Suppressor macrophage (primary cell): ENCODE results near the gene MACROD1.
A peak's percentile ranks its signal among the peaks of the same experiment; 100 is the strongest.

Experiments used
- DNase-seq, 4 experiments: peaks; one replicate each; pipeline ENCODE4 v3.0.0-alpha.2; 2020 to 2022
- total RNA-seq, 17 experiments: gene quantifications; one replicate each; lab custom pipeline; 2026; ENCODE audit warnings: mixed read lengths in 6 of 17, inconsistent platforms in 3 of 17; lab: John Stamatoyannopoulos, UW

MACROD1 gene
- 0.85 to 4.0 (median 1.5) reads per million in 17 experiments for total RNA-seq

DNA sequence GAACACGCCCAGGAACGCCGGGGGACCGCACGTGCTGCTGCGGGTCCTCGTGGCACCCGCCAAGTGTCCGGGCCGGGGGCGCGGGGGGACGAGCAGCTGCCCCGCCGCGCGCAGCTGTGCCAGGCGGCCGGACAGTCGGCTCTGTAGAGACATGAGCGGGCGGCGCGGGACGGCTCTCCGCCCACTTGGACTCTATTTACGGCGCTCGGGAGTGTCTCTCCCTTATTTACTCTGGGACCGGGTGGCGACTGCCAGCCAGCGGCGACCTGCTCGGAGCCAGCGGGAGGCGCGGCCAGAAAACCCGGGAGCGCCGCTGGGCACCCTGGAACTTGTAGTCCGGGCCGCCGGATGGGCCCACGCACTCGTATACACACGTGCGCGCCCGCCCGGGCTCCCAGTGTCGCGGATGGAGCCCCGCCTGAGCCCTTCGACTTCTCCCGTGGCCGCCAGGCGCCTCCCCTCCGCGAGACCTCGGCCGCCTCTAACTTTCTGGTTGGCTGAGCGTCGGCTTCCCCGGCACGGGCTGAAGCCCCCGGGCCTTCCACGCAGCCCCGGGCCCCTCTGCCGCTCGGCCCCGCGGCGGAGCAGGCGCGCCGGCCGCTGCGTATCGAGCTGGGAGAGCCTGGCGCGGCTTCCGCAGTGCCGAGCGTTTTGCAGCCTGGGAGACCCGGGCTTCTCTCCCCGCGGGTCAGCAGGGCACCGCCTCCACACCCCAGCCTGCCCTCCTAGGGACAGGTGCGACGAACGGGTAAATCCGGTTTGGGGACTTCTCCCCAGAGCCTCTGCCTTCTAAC is at the start of gene MACROD1:
Gene MACROD1, minus strand, starts transcription at position 272 of the 794 bp plus-strand sequence. Its CDS starts 119 bp downstream, at position 153.
- peak; percentile 86 to 95 (median 90) for DNase-seq

GRCh38 chr11:64211181-64211872 is 45.4 kb upstream of the MACROD1 start:
- no peak for DNase-seq

GRCh38 chr11:64210301-64211020 is 44.5 kb upstream of the MACROD1 start:
- DNase-seq, result no peak

- peak in 1 of 4 experiments; percentile 40 for DNase-seq
Observed at GRCh38 chr11:64209563-64209843, 43.6 kb upstream of the MACROD1 start.

DNA sequence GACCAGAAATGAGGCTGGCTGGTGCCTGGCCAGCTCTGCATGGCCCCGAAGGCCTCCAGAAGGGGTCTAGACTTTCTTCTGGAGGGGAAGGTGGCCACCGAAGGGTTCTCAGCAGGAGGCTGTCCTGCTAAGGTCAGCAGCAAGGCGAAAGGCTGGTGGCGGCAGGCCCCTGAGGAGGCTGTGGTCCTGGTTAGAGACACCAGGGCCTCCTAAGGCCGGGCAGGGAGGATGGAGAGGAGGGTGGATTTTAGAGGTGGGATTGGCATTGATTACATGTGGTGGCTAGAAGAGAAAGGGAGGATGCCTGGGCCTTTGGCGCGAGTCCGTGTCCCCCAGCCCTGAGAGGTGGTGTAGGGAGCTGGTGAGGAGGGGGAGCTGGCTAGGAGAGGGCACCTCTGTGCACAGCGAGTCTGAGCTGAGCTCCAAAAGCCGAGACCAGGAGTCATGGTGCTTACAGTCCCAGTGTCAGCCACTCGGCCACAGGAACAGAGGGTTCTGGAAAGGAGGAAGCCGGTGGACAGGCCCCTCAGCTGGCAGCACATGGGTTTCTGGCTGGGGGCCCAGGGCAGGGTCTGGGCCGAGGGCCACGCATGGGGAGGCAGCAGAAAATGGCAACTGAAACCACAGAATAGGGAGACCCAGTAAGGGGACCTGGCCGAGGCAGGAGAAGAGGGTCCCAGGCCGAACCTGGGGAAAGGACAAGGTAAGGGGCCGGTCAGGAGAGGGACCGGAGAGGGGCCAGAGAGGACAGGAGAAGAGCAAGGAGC is 43.1 kb upstream of the MACROD1 start:
- peak in 2 of 4 experiments; percentile 33 to 46 for DNase-seq

GRCh38 chr11:64208086-64208795 is 42.3 kb upstream of the MACROD1 start:
- peak in 1 of 4 experiments; percentile 30 for DNase-seq

DNA sequence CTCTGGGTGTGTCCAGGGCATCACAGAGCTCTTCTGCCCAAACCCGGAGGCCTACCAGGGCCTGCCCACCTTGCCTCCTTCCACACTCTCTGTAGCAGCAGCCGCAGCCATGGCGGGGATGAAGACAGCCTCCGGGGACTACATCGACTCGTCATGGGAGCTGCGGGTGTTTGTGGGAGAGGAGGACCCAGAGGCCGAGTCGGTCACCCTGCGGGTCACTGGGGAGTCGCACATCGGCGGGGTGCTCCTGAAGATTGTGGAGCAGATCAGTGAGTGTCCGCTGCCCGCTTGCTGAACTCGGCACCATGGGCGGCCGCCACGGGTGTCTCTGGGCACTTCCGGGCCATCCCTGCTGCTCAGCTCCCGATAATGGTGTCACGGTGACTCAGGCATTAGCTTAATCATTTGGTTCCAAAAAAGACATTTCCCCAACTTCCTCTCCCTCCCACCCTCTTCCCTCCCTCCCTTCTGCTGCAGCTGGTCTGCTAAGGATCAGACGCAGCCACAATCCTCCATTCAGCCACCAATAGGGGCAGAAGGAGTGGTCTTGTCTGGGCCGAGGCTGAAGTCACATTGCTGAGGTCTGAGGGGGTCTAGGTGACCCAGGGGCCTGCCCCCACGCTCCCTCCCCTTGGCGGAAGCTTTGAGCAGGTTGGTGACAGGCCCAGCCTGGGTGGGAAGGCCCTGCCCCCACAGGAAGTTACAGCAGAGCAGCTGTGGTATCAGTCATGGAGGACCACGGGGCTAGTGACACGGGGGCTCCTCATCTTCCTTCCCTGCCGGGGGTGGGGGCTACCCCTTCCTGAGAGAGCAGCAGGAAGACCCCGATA is 41.6 kb upstream of the MACROD1 start:
- peak; percentile 86 to 95 (median 91) for DNase-seq

DNA sequence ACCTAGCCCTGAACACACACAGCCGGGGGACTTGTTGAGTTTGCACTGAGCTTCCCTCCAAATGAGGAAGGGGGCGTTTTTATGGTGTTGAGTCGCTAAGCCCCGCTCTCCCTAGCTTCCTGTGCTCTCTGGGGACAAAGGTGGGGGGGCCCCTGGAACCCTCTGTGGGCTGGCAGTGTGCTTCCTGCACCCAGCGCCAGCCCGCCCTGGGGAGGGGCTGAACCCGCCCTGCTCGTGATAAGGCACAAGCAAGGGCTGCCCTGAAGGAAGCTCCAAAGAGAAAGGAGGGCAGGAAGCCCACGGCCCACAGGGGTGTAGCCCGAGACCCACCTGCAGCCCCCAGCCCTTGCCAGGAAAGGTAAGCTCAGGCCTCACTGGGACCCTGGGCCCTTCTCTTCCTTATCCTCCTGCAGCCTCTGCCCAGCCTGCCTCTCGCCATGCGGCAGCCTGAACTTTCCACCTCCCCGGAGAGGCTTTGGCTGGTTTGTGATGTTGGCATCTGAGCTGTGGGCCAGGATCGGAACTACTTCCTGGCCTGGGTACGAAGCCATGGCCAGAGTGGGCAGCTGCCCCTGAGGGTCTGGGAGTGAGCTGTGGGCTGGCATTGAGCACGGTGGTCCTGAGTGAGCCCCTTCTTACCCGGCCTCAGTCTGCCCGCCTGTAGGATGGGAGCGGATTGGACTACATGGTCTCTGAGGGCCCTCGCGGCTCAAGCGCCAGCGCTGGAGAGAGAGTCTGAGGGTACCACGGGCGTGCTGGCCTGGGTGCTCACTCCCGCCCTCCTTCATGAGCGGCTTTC is 40.7 kb upstream of the MACROD1 start, which contains the start of gene FERMT3:
Gene FERMT3, plus strand, starts transcription at position 265 of the 799 bp plus-strand sequence. CDS start 644 bp downstream, outside the sequence.
- peak; percentile 89 to 95 (median 95) for DNase-seq

- peak; percentile 92 to 96 (median 94) for DNase-seq
Observed at GRCh38 chr11:64204464-64204989, 38.6 kb upstream of the MACROD1 start.

DNA sequence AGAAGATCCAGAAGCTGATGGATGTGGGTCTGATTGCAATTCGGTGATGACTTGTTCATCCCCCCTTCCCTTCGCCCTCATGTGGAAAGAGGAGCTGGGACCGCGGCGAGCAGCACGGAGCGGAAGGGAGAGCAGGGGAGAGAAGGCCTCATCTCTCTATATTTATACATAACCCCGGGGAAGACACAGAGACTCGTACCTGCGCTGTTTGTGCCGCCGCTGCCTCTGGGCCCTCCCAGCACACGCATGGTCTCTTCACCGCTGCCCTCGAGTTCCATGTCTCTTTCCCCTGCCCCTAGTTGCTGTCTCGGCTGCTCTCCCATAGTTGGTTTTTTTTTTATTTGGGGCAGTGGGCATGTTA is 38.1 kb upstream of the MACROD1 start:
- DNase-seq, result no peak

DNA sequence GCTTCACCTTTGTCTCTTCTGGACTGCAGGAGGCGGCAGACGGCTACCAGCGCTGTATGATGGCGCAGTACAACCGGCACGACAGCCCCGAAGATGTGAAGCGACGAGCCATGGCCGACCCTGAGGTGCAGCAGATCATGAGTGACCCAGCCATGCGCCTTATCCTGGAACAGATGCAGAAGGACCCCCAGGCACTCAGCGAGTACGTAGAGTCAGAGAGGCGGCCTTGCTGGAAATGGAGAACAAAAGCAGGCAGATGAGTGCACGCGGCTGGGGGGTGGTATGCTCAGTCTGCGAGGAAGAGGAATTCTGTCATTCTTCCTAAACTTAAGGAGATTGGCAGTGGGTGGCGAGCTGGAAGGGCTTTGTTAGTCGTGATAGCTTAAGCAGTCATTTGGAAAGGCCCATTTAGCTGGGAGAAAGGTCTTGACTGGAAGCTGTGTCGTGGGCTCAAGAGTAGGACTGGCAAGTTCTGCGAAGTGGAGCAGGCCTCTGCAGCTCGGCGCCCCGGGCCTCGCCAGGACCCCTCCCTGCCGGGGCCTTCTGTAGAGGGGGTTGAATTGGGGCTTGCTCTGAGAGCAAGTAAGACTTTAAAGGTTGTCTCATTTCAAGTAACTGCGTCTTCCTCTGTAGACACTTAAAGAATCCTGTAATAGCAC is 37.6 kb upstream of the MACROD1 start:
- no peak for DNase-seq

DNA sequence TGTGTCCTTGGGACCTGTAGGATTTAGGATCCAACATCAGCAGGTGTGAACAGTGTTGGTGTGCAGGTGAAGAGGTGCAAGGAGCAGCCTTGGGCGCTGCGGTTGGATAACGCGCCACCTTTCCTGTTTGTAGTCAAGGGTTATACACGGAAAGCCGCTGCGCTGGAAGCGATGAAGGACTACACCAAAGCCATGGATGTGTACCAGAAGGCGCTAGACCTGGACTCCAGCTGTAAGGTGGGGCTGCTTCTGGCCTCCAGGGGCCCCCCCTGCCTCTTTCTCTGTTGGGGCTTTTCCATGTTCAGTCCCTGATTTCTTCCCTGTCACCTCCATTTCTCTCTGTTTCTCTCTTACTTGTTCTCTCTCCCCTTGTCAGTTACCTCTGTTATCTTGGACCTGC is 37.1 kb upstream of the MACROD1 start:
- DNase-seq, result no peak

DNA sequence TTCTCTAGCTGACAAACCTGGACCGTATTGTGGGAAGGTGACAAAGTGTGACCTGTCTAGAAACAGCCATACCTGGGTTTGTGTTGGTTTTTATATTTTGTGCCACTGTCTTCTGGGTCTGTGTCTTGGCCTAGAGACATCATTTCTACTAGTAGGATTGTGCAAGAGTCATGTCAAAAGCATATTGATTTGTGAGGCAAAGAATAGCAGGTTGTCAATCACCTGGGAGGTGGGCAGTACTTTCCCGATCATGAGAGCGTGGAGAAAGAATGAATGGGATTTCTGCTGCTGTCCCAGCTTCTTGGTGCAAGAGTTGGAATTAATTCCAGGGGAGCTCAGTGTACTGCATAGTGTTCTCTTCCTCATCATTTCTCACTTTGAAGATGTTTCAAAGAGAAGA is 35.6 kb upstream of the MACROD1 start:
- no peak for DNase-seq

DNA sequence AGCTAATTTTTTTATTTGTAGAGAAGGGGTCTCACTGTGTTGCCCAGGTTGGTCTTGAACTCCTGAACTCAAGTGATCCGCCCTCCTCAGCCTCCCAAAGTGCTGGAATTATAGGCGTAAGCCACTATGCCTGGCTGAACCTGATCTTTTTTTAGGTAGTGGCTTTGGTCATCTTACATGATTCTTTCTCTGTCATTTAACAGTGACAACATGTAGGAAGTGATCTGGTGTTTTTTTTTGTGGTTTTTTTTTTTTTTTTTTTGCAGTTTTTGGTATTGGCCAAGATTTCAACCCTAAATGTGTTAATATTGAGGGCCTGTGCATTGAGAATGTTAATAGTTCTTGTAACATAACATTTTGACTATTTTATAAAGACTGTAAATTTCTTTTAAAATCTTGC is 32.6 kb upstream of the MACROD1 start:
- DNase-seq, result peak in 3 of 4 experiments; percentile 32 to 68 (median 59)

- peak; percentile 84 to 93 (median 90) for DNase-seq
Observed at GRCh38 chr11:64196626-64197025, 30.7 kb upstream of the MACROD1 start.

DNA sequence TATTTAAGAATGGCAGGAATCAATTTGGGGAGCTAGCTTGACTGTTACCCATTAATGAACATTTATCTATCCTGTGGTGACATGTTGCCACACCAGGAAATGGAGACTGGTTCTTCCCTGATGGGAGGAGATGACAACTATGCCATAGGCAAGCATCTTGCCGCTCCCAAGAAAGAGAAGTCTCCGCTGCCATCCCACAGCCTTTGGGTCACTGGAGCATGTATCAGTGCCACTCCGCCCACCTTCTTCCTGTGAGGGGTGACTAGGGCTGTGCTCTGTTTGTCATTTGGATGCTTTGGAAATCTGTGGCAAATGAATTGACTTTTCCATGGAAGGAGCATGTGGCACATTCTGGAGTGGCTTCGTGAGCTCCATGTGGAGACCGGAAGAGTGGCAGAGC is 26.5 kb upstream of the MACROD1 start:
- DNase-seq, result peak; percentile 81 to 94 (median 91)

DNA sequence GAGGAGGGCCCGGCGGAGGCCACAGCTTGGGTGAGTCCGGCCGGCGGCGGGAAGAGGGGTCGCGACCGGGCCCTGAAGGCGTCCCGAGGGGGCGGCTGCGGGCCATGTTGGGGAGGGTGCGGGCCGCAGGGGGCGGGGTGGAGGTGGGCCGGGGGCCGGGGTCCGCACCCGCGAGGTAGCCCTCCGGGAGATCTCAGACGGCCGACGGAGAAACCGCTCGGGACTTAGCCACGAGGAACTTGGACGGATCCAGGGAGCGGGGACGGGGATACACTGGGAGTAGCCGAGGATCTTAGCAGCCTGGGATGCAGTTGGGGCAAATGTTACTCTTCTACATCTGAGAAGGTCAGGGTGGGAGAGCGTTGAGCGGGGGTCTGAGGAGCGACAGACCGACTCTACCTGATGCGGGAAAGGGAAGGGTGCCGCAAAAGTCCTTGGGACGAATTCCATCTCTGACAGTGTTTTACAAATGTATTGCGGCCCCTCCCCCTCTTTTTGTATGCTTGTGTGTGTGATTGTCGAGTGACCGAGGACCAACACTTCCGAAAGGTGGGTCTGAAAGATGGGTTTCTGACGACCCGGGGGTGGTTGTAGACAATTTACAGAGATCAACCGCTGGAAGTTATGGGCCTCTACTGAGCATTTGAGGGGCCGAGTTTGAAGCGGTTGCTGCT is 20.7 kb upstream of the MACROD1 start:
- DNase-seq, result peak in 1 of 4 experiments; percentile 30
